ENCODE results near the gene SRSF12. TPM values are rescaled to one million over a fixed set of nuclear protein-coding genes. Genes with fewer than 3 reads are reported as not detected.

SRSF12 gene
- total RNA-seq, 1 experiment from 2014 or later: not detected

GRCh38 chr6:89145956-89146717 is 28.3 kb upstream of the SRSF12 start, which contains the start of gene PM20D2 (continued):
- TF ChIP-seq, protein P1, sequence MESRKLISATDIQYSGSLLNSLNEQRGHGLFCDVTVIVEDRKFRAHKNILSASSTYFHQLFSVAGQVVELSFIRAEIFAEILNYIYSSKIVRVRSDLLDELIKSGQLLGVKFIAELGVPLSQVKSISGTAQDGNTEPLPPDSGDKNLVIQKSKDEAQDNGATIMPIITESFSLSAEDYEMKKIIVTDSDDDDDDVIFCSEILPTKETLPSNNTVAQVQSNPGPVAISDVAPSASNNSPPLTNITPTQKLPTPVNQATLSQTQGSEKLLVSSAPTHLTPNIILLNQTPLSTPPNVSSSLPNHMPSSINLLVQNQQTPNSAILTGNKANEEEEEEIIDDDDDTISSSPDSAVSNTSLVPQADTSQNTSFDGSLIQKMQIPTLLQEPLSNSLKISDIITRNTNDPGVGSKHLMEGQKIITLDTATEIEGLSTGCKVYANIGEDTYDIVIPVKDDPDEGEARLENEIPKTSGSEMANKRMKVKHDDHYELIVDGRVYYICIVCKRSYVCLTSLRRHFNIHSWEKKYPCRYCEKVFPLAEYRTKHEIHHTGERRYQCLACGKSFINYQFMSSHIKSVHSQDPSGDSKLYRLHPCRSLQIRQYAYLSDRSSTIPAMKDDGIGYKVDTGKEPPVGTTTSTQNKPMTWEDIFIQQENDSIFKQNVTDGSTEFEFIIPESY (IDR thresholded peaks at IDR 0.05; ENCODE audit: extremely low read depth, insufficient replicate concordance, low read length): no peak

DNA sequence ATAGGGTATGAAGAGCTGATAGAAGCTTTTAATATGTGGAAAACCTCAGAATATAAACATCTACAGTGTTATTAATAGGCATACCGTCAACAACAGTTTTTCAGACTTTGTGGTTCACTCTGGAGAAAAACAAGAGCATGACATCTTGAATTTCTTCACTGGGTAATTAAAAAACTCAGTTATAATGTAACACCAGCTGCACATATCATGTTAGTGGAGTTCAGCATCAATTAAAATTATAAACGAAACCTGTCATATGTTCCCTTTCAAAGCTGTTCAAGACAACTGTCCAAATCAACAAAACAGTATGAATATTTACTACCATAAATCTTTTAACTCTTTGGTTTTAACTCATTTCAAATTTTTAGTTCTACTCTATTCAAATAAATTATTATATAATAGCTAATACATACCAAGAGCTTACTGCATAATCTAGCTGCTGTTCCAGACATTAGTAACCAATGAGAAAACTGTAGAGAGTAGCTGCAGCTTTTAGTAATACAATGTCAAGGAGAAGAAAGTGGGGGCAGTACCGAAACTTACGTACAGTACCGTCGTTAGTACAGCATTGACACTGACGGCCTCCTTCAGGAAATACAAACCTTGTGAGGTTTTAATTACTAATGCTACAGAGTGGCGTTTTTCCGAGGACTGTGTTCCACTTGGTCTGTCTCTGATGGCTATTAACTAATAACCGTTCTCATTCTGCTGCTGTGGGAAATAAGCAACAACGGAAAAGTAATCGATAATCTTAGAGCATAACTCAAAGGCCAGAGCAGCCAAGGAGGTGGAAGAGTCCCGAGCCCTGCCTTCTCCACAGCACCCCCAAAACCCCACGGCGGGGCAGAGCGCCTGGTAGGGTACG is 27.5 kb upstream of the SRSF12 start:
- peaks cover 41% of the 10 kb centered on the region for H3K79me2 ChIP-seq (ENCODE audit: insufficient read depth, low read length)
- no peak for DNase-seq (ENCODE audit: low read depth, low spot score)
- RAD21 ChIA-PET (ENCODE audit: low non-redundant PET in 1 of 2, low total read pairs in 2 of 2, uncharacterized antibody in 2 of 2, unreplicated experiment in 2 of 2): interaction anchor here (1.0 kb wide), 2 partner anchors 65 to 162 kb away, joined by 3 to 4 read pairs; partner anchors contain the start of gene PNRC1 (in 1 of the 2)
- H3K9ac ChIP-seq (ENCODE audit: low read length): peak overlapping the region; percentile 86
- no peaks in the 10 kb centered on the region for H3K9me3 ChIP-seq (ENCODE audit: control insufficient read depth in 1 of 2, insufficient read depth in 1 of 2, low read depth in 1 of 2, low read length in 2 of 2)
- peak overlapping the region; percentile 91 for H3K4me2 ChIP-seq (ENCODE audit: low read length)
- H4K20me1 ChIP-seq (ENCODE audit: insufficient read depth): no peaks in the 10 kb centered on the region
- H3K4me3 ChIP-seq (replicated peaks in 1 of 2; ENCODE audit: low read depth in 1 of 2, low read length in 2 of 2): peak overlapping the region; percentile 68 to 70
- peak; percentile 47 for ATAC-seq
- H3K27ac ChIP-seq (ENCODE audit: low read depth, low read length): peak overlapping the region; percentile 90
- CTCF ChIA-PET: interaction anchor here (2.3 to 2.7 kb wide), 2 partner anchors 23 to 162 kb away, joined by 5 to 11 read pairs; no protein-coding TSS in a partner anchor
- H3K27me3 ChIP-seq (ENCODE audit: insufficient read depth, low read length): no peaks in the 10 kb centered on the region
- TSS peak; percentile 74 for BruUV-seq (replicated peaks)
- H3K36me3 ChIP-seq (ENCODE audit: control insufficient read depth in 1 of 2, insufficient read depth in 2 of 2, low read length in 2 of 2): peaks cover 0 to 14% of the 10 kb centered on the region in 2 experiments; a peak in 1 of 4 replicates
- H3K9me2 ChIP-seq (ENCODE audit: insufficient read depth): no peaks in the 10 kb centered on the region
- H2AFZ ChIP-seq (ENCODE audit: low read depth, low read length, poor library complexity, severe bottlenecking): peak overlapping the region; percentile 81
- TF ChIP-seq YY1 (IDR thresholded peaks at IDR 0.05; ENCODE audit: extremely low read depth, insufficient replicate concordance, low read depth, low read length) (no peak), CBX3 (IDR thresholded peaks at IDR 0.05; ENCODE audit: low read depth) (0 out of 2 replicates have a peak, but pooled peaks have one; percentile 14), SP1 (IDR thresholded peaks at IDR 0.05; ENCODE audit: low read depth) (0 out of 2 replicates have a peak, but pooled peaks have one; percentile 13), EZH2phosphoT487 (IDR thresholded peaks at IDR 0.05; ENCODE audit: borderline replicate concordance) (no peak), SIN3A (IDR thresholded peaks at IDR 0.05; ENCODE audit: low read depth) (peak; percentile 21; the same call in 1 of the 2 replicates), EGR1 (IDR thresholded peaks at IDR 0.05; ENCODE audit: low read depth) (peak; percentile 30; the same call in 1 of the 2 replicates)
- peaks cover 18 to 34% of the 10 kb centered on the region in 2 experiments for H3K4me1 ChIP-seq (ENCODE audit: control insufficient read depth in 1 of 2, insufficient read depth in 2 of 2, low read length in 2 of 2)
- POLR2A ChIA-PET: interaction anchor here (2.0 kb wide), 1 partner anchor 65 kb away, joined by 7 read pairs; the partner anchor contains the start of gene PNRC1
- intact Hi-C loops (cut with micrococcal nuclease): loop anchor here (10.0 kb wide), 1 partner anchor 161 kb away; no protein-coding TSS in a partner anchor
